HCT116 (cell line): ENCODE measurements around the gene LEFTY2. TPM values are rescaled to one million over a fixed set of nuclear protein-coding genes. Genes with fewer than 3 reads are reported as not detected.
"Not testable (repeated sequence)": the region's sequence is repeated elsewhere in the genome, so short reads cannot be mapped to it uniquely, and the experiment has no call there.

ENCODE experiments used
- ATAC-seq: fragments of 200-7000 bp; cut with Tn5 transposase; 2 replicates; pipeline ENCODE4 v1.9.1; 2020; ENCODE audit warnings: mild to moderate bottlenecking, moderate library complexity
- BruUV-seq: library from RNA; stranded (reverse); fragments of 400-500 nt; replicated peaks from 2 replicates; lab custom pipeline; 2021; lab: Mats Ljungman, UMichigan
- CTCF ChIA-PET: fragments of 300-600 bp; sonication (Branson Sonifier 250); formaldehyde crosslinking; loops from one replicate; lab custom pipeline; 2021; ENCODE audit warnings: antibody characterized with exemption; lab: Charles Lee
- POLR2A ChIA-PET: fragments of 300-600, 350-600 bp; sonication (Branson Sonifier 250); formaldehyde crosslinking; loops from one replicate; lab custom pipeline; 2021; ENCODE audit warnings: antibody characterized with exemption; lab: Charles Lee
- RAD21 ChIA-PET, 2 experiments: fragments of 300-600 bp; sonication (Branson Sonifier 250); formaldehyde crosslinking; loops; one replicate each; lab custom pipeline; 2023; ENCODE audit warnings: low total read pairs in 2 of 2; ENCODE audit not compliant: uncharacterized antibody in 2 of 2, unreplicated experiment in 2 of 2, low non-redundant PET in 1 of 2; lab: Charles Lee
- DNase-seq: peaks from one replicate; pipeline ENCODE4 v3.0.0-alpha.2; 2010; ENCODE audit warnings: low read depth, low spot score
- H2AFZ ChIP-seq: fragments of 200-600 bp; shearing (Covaris generic), sonication (generic); 2 replicates; pipeline ENCODE4 v1.6.1; 2017; ENCODE audit warnings: low read depth, mixed run types, mixed read lengths, antibody characterized with exemption, low read length; ENCODE audit not compliant: poor library complexity, severe bottlenecking
- H3K27ac ChIP-seq: 2 replicates; pipeline ENCODE4 v1.5.1; 2012; ENCODE audit warnings: low read depth, low read length
- H3K27me3 ChIP-seq: fragments of 200-600 bp; sonication (generic); 2 replicates; pipeline ENCODE4 v1.6.1; 2016; ENCODE audit warnings: mixed run types, low read length, mixed read lengths; ENCODE audit not compliant: insufficient read depth
- H3K36me3 ChIP-seq, 2 experiments: fragments of 200-500 bp in 1 of 2; fragments of 200-600 bp in 1 of 2; sonication (Bioruptor generic) in 1 of 2; sonication (generic) in 1 of 2; 2 replicates each; pipeline versions ENCODE4 v1.5.1 to v1.6.1; 2014 to 2016; ENCODE audit warnings: low read length in 2 of 2, inconsistent platforms in 1 of 2, mixed read lengths in 1 of 2, mixed run types in 1 of 2; ENCODE audit not compliant: insufficient read depth in 2 of 2, control insufficient read depth in 1 of 2
- H3K4me1 ChIP-seq, 2 experiments: fragments of 200-600 bp in 1 of 2; sonication (generic) in 1 of 2; 2 replicates each; pipeline versions ENCODE4 v1.5.1 to v1.6.1; 2012 to 2017; ENCODE audit warnings: low read length in 2 of 2, inconsistent platforms in 1 of 2, mild to moderate bottlenecking in 1 of 2, mixed read lengths in 1 of 2, mixed run types in 1 of 2, moderate library complexity in 1 of 2; ENCODE audit not compliant: insufficient read depth in 2 of 2, control insufficient read depth in 1 of 2
- H3K4me2 ChIP-seq: fragments of 200-600 bp; sonication (generic); 2 replicates; pipeline ENCODE4 v1.6.1; 2017; ENCODE audit warnings: mixed run types, low read length, mixed read lengths
- H3K4me3 ChIP-seq, 2 experiments: fragments of 200-600 bp in 1 of 2; sonication (generic) in 1 of 2; replicated peaks in 1 of 2; 2 replicates each; pipeline ENCODE4 v1.5.1; 2011 to 2016; ENCODE audit warnings: low read length in 2 of 2, control low read depth in 1 of 2, low read depth in 1 of 2, mild to moderate bottlenecking in 1 of 2, mixed read lengths in 1 of 2, mixed run types in 1 of 2
- H3K79me2 ChIP-seq: fragments of 200-600 bp; sonication (generic); 2 replicates; pipeline ENCODE4 v1.6.1; 2017; ENCODE audit warnings: mild to moderate bottlenecking, mixed run types, low read length, moderate library complexity, mixed read lengths; ENCODE audit not compliant: insufficient read depth
- H3K9ac ChIP-seq: fragments of 200-600 bp; sonication (generic); 2 replicates; pipeline ENCODE4 v1.6.1; 2016; ENCODE audit warnings: low read length, mixed read lengths
- H3K9me2 ChIP-seq: fragments of 200-600 bp; sonication (generic), shearing (Covaris generic); 2 replicates; pipeline ENCODE4 v1.6.1; 2017; ENCODE audit warnings: mixed run types, mild to moderate bottlenecking, moderate library complexity; ENCODE audit not compliant: insufficient read depth
- H3K9me3 ChIP-seq, 2 experiments: fragments of 200-500 bp in 1 of 2; fragments of 200-600 bp in 1 of 2; sonication (Bioruptor generic) in 1 of 2; sonication (generic) in 1 of 2; 2 replicates each; pipeline ENCODE4 v1.6.1; 2014 to 2017; ENCODE audit warnings: low read length in 2 of 2, mixed read lengths in 2 of 2, inconsistent platforms in 1 of 2, low read depth in 1 of 2, mild to moderate bottlenecking in 1 of 2, mixed run types in 1 of 2, moderate library complexity in 1 of 2; ENCODE audit not compliant: control insufficient read depth in 1 of 2, insufficient read depth in 1 of 2
- H4K20me1 ChIP-seq: fragments of 200-600 bp; sonication (generic), shearing (Covaris generic); 2 replicates; pipeline ENCODE4 v1.6.1; 2017; ENCODE audit warnings: mixed run types, mild to moderate bottlenecking, moderate library complexity; ENCODE audit not compliant: insufficient read depth
- CEBPB ChIP-seq: IDR thresholded peaks from 2 replicates; pipeline ENCODE4 v1.6.1; 2012; ENCODE audit warnings: low read depth
- ELF1 ChIP-seq: IDR thresholded peaks from 2 replicates; pipeline ENCODE4 v1.6.1; 2012; ENCODE audit warnings: low read depth, borderline replicate concordance
- FOSL1 ChIP-seq: IDR thresholded peaks from 2 replicates; pipeline ENCODE4 v1.6.1; 2012; ENCODE audit warnings: low read depth
- JUND ChIP-seq: IDR thresholded peaks from 2 replicates; pipeline ENCODE4 v1.6.1; 2012
- POLR2A ChIP-seq: IDR thresholded peaks from 2 replicates; pipeline ENCODE4 v1.7.0; 2011; ENCODE audit warnings: borderline replicate concordance; ENCODE audit not compliant: insufficient read depth, insufficient read length; ENCODE audit errors: extremely low read depth
- POLR2AphosphoS5 ChIP-seq: IDR thresholded peaks from 2 replicates; pipeline ENCODE4 v1.6.1; 2011; ENCODE audit warnings: mild to moderate bottlenecking, low read depth, low read length, moderate library complexity
- RAD21 ChIP-seq: IDR thresholded peaks from 2 replicates; pipeline ENCODE4 v1.6.1; 2012; ENCODE audit warnings: low read depth, mild to moderate bottlenecking
- SIN3A ChIP-seq: IDR thresholded peaks from 2 replicates; pipeline ENCODE4 v1.6.1; 2012; ENCODE audit warnings: low read depth
- SP1 ChIP-seq: IDR thresholded peaks from 2 replicates; pipeline ENCODE4 v1.6.1; 2012; ENCODE audit warnings: low read depth
- YY1 ChIP-seq: IDR thresholded peaks from 2 replicates; pipeline ENCODE4 v1.6.1; 2011; ENCODE audit warnings: low read length, low read depth, moderate library complexity, mild to moderate bottlenecking; ENCODE audit not compliant: insufficient replicate concordance; ENCODE audit errors: extremely low read depth
- ZFX ChIP-seq: fragments of 450-650 bp; IDR thresholded peaks from 2 replicates; pipeline ENCODE4 v1.6.1; 2017
- ZNF274 ChIP-seq: fragments of 200-500 bp; sonication (Bioruptor generic); IDR thresholded peaks from 2 replicates; pipeline ENCODE4 v1.6.1; 2014; ENCODE audit warnings: mild to moderate bottlenecking, low read depth, low read length, inconsistent platforms
- intact Hi-C: fragments of 100-400 bp; cut with micrococcal nuclease; formaldehyde crosslinking; loops from 2 replicates; pipeline ENCODE4 v1.10.0; 2022
- total RNA-seq: library from RNA; stranded (reverse); gene quantifications from one replicate; pipeline ENCODE4 v1.2.1, GENCODE V29; 2021; ENCODE audit not compliant: unreplicated experiment
- TF ChIP-seq, protein P1 (sequence below): IDR thresholded peaks from 2 replicates; pipeline ENCODE4 v1.6.1; 2012

Gene LEFTY2
- total RNA-seq, 1 experiment from 2014 or later: not detected

DNA sequence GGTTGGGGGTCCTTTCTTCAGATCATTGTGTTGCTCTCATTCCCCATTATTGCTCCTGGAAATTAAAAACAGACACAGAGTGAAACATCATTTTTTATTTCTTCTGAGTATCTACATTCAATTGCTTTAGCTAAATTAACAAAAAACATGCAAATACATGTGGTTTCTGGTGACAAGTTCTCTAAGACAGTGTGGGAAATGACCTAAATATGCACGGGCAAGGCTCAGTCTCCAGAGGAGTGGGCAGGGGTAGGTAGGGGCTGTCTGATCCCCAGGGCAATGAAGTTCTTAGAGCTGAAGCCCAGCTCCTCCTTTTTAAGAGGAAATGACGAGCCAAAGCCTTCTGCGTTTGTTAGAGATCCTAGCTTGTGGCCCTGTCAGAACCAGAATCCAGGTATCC lies 4.5 kb downstream of the LEFTY2 start (continued):
- TF ChIP-seq CEBPB (no peak), POLR2A (no peak), SP1 (no peak), ZFX (no peak), RAD21 (no peak), POLR2AphosphoS5 (no peak), ZNF274 (no peak), YY1 (no peak), SIN3A (no peak), JUND (no peak), FOSL1 (no peak), ELF1 (no peak)
- TF ChIP-seq, protein P1, sequence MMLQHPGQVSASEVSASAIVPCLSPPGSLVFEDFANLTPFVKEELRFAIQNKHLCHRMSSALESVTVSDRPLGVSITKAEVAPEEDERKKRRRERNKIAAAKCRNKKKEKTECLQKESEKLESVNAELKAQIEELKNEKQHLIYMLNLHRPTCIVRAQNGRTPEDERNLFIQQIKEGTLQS: no peak

GRCh38 chr1:225936086-225936485 lies 4.9 kb downstream of the LEFTY2 start:
- H3K79me2 ChIP-seq, H4K20me1 ChIP-seq, H3K9ac ChIP-seq, BruUV-seq, H3K4me1 ChIP-seq, H3K36me3 ChIP-seq, H3K27ac ChIP-seq, ATAC-seq, intact Hi-C loops, DNase-seq, H2AFZ ChIP-seq, H3K4me2 ChIP-seq, H3K9me3 ChIP-seq, H3K9me2 ChIP-seq, H3K27me3 ChIP-seq, RAD21 ChIA-PET, H3K4me3 ChIP-seq: not testable (repeated sequence)
- CTCF ChIA-PET: interaction anchor here (1.5 kb wide), 1 partner anchor 12 kb away, joined by 3 read pairs; the partner anchor contains the start of gene PYCR2
- POLR2A ChIA-PET: interaction anchor here (1.2 kb wide), 1 partner anchor 12 kb away, joined by 5 read pairs; the partner anchor contains the start of gene PYCR2
